Activated CD4-positive, alpha-beta T cell treated with anti-CD3 and anti-CD28 coated beads, Interleukin-2, amount 50 U/mL, for 16 hours (primary cell): Measurements from ENCODE around the gene SLC36A1.

ENCODE experiments used
- DNase-seq: peaks from one replicate; pipeline ENCODE4 v3.0.0-alpha.2; 2020

Gene SLC36A1

GRCh38 chr5:151541571-151541970, 94.2 kb downstream of the SLC36A1 start:
- no peak for DNase-seq
